Head of caudate nucleus (tissue), 42 donors: ENCODE results near the gene MYBPC2.
A peak's percentile ranks its signal among the peaks of the same experiment; 100 is the strongest.

Experiments used
- DNase-seq, 42 donors: peaks; one replicate each; pipeline versions ENCODE4 v3.0.0 to v3.0.0-alpha.2; 2020 to 2021; ENCODE audit warnings: mixed read lengths in 7 of 42
- intact Hi-C: fragments of 100-400 bp; cut with DNase I; formaldehyde crosslinking; loops from one replicate; pipeline ENCODE4 v1.15.0; 2022

Gene MYBPC2

DNA sequence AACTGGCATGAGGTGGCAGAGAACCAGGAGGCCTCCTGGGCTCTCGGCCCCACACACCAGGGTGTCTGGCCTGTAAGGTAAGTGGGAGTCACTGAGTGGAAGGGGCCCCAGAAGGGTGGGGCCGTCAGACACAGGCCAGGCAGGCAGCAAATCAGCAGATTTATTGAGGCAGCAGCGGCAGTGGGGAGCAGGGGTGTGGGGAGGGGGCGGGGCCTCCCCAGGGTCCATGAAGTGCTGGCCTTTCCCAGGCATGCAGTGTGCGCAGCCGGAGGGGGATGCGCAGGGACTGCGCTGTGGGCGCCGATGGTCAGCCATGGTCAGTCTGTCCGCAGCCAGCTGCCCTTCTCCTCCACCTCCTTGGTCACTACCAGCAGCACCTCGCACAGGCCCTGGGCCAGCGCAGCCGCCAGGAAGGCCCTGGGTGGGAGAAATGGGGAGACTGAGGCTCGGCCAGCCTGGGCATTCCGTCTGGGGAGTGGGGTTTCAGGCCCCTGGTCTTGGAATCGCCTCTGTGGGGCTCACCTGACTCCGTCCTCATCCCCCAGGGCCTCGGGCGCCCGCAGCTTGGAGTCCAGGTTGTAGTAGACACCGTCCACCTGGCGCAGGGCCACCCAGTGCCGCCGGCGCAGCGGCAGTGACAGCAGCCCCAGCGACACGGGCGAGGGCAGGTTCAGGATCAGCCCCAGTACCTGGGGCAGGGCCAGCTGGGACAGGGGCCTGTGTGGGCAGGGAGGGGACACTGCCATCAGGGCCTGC lies 73.3 kb downstream of the MYBPC2 start:
- DNase-seq, result no peak
- intact Hi-C loops, result no loop called here

DNA sequence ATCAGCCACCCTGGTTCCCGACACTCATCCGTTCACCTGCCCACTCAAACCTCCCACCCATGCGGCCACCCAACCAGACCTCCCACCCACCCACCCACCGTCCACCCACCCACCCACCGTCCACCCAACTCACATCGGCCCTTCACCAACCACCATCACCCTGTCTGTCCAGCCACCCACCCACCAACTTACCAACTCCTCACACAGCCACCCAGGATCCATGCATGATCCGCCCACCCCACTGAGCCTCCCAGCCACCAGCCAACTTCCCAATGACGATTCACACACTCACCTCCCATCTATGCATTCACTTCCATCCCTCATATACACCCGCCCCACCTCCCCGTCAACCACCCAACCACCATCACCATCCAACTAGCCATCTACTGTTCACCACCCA lies 74.0 kb downstream of the MYBPC2 start:
- intact Hi-C loops, result no loop called here
- no peak for DNase-seq

DNA sequence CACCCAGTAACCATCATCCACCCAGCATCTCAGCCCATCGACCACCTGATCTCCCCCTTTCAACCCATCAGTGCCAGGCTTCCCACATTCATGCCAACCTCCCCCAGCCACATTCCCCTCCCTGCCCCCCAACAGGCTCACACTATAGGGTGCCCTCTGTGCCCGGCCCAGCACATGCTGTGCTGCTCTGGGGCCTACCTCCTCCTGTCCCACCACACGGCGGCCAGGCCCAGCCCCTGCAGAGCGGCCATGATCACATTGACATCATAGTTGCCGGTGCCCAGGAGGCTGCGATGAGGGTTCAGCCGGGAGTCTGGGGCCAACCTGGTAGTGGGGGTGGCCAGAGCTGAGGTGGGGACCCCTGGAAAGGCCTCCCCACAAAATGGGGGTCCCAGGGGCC lies 74.7 kb downstream of the MYBPC2 start:
- intact Hi-C loops, result no loop called here
- DNase-seq, result no peak

DNA sequence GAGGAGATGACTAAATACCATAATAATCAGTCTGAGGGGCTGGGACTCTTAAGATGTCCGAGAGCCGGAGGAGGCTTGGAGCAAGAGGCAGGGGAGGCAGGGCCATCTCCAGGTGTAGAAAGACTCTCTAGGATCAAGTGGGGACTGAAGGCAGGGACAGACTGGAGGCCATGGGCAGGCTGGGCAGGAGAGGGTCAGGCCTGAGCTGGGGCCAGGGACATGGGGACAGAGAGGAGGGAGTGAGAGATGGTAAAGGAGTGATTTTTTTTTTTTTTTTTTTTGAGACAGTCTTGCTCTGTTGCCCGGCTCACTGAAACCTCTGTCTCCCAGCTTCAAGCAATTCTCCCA lies 76.1 kb downstream of the MYBPC2 start:
- DNase-seq, result peak in 1 of 42 donors; percentile 25
- intact Hi-C loops, result no loop called here

DNA sequence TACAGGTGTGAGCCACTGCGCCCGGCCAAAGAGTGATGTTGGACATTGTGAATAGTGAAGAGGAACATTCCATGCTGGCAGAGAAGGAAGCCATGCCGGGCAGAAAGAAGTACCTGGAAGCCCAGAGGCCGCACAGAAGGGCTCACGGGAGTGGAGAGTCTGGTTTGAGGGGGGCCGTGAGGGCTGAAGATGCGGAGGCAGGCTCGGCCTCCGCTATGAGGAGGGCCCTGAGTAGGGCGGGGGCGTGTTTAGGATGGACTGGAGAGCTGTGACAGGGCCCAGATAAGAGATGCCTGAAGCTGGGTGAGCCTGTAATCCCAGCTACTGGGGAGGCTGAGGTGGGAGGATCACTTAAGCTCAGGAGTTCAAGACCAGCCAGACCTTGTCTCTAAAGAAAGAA lies 76.7 kb downstream of the MYBPC2 start:
- DNase-seq, result peak in 2 of 42 donors; percentile 1 to 30
- intact Hi-C loops, result no loop called here

DNA sequence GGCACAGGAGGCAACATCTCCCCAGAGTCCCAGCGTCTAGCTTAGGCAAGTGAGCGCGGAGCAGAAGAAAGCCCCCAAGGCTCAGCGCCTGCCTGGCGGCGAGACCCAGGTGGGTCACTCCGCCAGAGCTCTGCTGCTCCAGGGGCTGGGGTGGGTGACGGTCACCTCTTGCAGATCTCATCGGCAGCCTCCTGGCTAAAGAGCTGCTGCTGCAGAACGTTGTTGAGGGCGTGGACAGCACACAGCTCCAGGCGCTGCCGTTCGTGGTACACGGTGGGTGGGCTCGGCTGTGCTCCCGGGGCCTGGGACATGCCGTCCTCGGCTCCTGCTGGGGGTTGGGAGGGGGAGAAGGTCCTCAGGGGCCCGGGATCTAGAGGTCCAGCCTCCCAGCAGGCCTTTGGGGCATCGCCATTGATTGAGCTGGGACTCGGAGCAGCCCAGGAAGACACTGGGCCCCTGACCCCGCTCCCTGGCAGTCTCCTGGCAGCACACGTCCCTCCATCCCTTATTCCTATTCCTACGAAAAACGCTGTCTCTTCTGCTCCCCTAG lies 77.5 kb downstream of the MYBPC2 start:
- peak in 6 of 42 donors; percentile 2 to 60 (median 40) for DNase-seq
- intact Hi-C loops, result loop anchor here (2.0 kb wide), 1 partner anchor 33 kb away; the partner anchor contains the start of genes EMC10 and GARIN5A

DNA sequence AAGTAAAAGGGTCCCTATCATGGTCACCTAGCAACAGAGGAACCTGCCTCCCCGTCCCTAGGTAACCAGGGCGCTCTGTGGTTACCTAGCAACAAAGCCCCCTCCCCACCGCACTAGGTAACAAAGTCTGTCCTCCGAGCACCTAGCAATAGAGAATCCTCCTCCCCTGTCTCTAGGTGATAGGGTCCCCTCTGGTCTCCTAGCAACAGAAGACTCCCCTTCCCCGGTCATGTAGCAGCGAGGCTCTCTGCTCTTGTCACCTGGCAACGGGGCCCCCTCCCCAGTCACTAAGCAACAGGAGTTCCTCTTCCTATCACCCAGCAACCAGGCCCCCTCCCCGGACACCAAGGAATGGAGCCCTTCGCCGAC lies 78.0 kb downstream of the MYBPC2 start:
- peak in 1 of 42 donors; percentile 93 for DNase-seq
- intact Hi-C loops, result loop anchor here (2.0 kb wide), 1 partner anchor 34 kb away; the partner anchor contains the start of genes EMC10 and GARIN5A

DNA sequence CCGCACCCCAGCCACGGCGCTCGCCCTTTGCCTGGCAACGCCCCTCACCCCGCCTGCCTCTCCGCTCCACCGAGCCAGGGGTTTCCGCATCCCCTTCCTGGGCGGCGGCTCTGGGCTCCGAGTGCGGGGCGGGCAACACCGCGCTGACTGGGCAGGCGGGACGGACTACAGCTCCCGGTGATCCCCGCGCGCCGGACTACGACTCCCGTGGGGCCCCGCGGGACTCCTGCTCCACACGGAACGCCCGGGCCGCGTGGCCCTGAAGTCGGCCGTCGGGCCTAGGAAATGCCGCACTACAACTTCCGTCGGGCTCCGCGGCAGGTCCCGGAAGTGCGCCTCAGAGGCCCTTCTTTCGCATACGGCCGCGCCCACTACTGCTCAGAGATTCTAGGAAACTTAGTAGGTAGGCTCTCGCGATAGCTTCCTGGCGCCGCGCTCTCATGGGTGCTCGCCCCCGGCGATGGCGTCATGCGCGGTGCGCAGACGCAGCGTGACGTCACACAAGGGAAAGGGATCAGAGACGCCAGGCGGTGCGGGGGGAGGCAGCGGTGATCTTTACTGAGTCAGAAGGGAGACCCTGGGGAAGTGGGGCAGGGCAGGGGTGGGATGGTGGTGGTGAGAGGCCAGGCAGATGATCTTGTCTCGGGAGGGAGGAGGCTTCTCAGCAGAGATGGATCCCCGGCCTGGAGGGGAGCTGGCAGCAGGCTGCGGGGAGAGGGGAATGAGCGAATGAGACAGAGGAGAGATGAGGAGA lies 78.6 kb downstream of the MYBPC2 start, which contains the start of gene JOSD2:
Gene JOSD2 (minus strand): TSS at position 123 of the 754 bp plus-strand sequence. CDS start 760 bp downstream, outside the sequence.
- intact Hi-C loops, result loop anchor here (2.0 kb wide), 1 partner anchor 34 kb away; the partner anchor contains the start of genes EMC10 and GARIN5A
- peak; percentile 97 to 99 (median 99) for DNase-seq

DNA sequence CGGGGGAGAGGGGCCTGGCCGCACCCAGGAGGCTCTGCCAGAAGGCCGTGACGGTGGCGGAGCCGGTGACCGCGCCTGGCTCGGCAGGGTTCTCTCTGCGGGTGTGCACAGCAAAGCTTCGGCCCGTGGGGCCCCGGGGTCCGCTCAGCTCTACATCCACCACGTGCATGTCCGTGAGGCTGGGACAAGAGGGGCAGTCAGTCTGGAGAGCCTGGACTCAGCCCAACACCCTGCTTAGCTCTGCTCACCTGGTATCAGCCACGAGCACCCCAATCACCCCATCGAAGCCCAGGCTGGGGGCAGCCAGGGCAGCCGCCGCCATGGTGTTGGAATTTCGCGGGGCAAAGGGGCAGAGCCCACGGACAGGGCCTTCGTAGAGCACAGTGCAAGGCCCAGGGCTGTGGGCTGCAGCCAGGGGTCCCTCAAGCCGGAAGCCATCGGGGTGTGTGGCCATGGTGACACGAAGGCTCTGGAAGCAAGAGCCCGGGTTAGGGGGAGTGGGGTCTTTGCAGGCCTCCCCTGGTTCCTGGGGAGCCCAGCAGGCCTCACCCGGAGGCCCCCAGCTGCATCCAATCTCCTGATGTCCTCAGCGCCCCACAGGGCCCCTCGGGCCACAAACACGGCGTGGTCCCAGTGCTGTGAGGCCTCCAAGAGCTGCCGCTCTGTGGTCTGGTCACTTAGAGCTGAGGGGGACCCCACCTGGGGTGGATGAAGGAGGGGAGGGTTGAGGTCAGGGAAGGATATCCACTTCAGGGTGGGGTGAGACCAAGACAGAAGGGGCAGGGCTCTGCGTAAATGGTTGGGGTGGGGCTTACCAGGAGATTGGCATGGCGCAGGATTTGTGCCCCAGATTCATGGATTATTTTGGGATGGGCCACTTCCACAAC lies 79.7 kb downstream of the MYBPC2 start:
- peak in 1 of 42 donors; percentile 34 for DNase-seq
- intact Hi-C loops, result no loop called here

DNA sequence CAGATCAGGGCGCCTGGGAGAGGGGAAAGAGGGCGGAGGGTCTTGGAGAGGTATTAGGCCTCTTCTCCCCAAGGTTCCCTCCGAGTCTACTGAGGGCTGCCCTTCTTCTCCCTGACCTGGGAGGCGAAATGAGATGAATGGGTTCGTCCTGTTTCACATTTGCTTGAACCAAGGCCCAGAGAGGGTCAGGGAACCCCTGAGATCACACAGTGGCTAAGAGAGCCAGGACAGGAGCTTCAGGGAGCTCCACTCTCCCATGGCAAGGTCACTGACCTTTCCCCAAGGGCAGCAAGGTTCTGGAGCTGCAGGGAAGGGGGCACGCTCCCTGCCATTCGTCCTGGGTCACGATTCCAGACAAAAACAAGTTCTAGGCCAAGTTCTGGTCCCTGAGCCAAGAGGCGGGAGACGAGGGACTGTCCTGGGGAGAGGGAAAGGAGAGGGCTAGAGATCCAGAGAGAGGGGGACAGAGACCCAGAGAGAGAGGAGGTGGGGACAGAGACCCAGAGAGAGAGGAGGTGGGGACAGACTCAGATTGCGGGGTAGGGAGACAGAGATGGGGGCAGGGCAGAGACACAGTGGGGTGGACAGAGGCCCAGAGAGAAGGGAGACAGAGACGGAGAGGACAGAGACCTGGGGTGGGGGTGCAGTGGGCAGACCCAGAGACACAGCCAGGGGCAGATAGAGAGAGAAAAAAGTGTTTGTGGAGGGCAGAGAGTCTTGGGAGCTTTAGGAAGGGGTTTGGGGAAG lies 80.5 kb downstream of the MYBPC2 start:
- no peak for DNase-seq
- intact Hi-C loops, result no loop called here

DNA sequence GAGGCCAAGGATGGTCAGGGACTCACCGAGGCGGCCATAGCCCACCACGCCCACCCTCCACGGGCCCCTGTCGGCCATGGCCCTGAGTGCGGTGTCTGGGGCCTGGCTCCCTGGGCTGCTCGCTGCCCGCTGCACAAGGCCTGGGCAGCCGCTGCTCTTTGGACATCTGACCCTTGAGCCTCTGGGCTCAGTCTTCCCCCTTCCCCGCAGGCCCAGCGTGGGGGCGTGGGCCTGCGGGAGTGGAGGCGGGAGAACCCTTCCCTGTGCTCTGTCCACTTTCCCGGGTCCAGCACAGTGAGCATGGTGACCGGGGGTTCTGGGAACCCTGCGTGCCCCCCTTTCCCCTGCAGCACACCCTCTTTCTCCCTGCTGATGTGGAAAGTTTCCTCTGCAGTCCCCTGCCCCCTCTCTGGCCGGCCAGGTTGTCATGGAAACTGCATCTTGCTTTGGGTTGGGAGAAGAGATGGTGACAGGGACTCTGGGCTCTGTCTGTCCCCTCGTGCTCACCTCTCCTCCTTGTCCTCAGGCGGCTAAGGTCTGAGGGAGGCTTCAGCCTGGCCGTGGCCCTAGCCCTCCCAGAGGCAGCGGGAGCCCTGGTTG lies 81.2 kb downstream of the MYBPC2 start, which contains the start of gene ASPDH:
Gene ASPDH (minus strand): TSS at position 168 of the 600 bp plus-strand sequence. CDS start 90 bp downstream, at position 78.
- DNase-seq, result peak in 20 of 42 donors; percentile 32 to 69 (median 53)
- intact Hi-C loops, result no loop called here

DNA sequence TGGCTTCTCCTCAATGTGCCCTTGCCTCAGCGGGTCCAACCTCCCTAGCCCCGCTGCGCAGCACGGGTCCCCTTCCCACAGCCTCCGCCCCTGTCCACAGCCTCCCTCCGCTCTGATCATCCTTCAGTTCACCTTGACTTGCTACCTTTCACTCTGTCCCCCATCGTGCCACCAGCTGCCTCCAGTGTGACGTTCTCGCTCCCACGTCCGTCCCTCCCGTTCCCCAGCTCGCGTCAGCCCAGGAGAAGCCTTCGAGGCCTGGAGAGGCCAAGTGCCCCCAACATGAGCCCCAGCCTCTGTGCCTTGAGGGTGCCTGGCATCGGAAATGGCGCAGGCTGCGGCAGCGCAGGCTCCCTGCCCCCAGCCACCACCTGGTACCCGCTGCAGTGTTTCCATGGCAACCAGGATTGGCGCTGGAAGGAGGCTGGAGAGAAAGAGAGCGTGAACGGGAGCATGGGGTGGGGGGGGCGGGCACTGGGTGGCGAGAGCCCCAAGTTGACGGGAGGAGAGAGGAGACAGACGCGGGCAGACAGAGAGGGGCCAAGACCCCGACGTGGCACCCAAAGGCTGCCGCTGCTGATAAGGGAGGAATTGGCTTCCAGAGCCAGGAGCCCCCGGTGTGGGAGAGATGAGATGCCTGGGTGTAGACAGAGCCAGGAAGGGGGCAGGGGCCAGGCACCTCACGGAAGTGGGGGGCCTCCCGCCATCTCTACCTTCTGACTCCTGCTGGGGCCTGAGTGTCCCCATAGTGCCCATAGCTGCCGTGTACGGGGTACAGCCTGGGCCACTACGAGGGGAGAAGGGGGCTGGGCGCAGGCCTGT lies 81.9 kb downstream of the MYBPC2 start:
- peak; percentile 78 to 95 (median 89) for DNase-seq
- intact Hi-C loops, result no loop called here

DNA sequence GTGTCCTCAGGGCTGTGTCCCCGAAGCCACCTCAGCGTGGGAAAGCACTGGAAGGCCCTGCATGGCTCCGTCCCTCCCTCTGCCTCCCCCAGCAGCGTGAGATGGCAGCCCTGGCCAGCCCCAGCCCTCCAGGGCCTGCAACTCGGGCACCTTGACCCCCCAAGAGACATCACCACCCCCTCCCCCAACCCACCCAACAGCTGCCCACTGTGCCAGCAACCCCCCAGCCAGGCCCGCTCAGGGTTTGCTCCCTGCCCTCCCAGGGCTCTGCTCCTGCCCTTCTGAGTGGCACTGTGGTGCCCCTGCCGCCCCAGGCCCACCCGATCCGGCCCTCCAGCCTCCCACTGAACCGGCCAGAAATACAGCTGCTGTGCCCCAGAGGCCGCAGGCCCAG lies 82.5 kb downstream of the MYBPC2 start:
- DNase-seq, result peak in 1 of 42 donors; percentile 52
- intact Hi-C loops, result no loop called here
